H9 (cell line): ENCODE data around the gene RETNLB. TPM values are rescaled to one million over a fixed set of nuclear protein-coding genes. Genes with fewer than 3 reads are reported as not detected.

ENCODE experiments used
- DNase-seq: peaks from one replicate; pipeline ENCODE4 v3.0.0-alpha.2; 2017
- H2AFZ ChIP-seq: one replicate; pipeline ENCODE4 v1.6.1; 2013; ENCODE audit warnings: mild to moderate bottlenecking, low read length, control low read depth, moderate library complexity
- H2AK5ac ChIP-seq: 2 replicates; pipeline ENCODE4 v1.6.1; 2013; ENCODE audit warnings: low read length, control low read depth, mixed read lengths; ENCODE audit not compliant: insufficient read length
- H2BK120ac ChIP-seq: one replicate; pipeline ENCODE4 v1.6.1; 2013; ENCODE audit warnings: low read depth, mild to moderate bottlenecking, low read length, control low read depth, inconsistent platforms; ENCODE audit not compliant: poor library complexity, severe bottlenecking
- H2BK12ac ChIP-seq: 2 replicates; pipeline ENCODE4 v1.6.1; 2013; ENCODE audit warnings: low read length, control low read depth, mixed read lengths, low read depth; ENCODE audit not compliant: insufficient read length
- H2BK15ac ChIP-seq: 2 replicates; pipeline ENCODE4 v1.6.1; 2013; ENCODE audit warnings: low read depth, low read length, control low read depth
- H2BK20ac ChIP-seq: one replicate; pipeline ENCODE4 v1.6.1; 2013; ENCODE audit warnings: low read depth, mild to moderate bottlenecking, low read length, control low read depth, inconsistent platforms; ENCODE audit not compliant: poor library complexity, severe bottlenecking
- H2BK5ac ChIP-seq: 2 replicates; pipeline ENCODE4 v1.6.1; 2013; ENCODE audit warnings: low read length, control low read depth, mixed read lengths; ENCODE audit not compliant: insufficient read length
- H3K14ac ChIP-seq: 2 replicates; pipeline ENCODE4 v1.6.1; 2013; ENCODE audit warnings: low read length, control low read depth; ENCODE audit not compliant: insufficient read depth
- H3K18ac ChIP-seq: 2 replicates; pipeline ENCODE4 v1.6.1; 2013; ENCODE audit warnings: low read depth, mild to moderate bottlenecking, mixed read lengths, low read length, control low read depth; ENCODE audit not compliant: insufficient read length
- H3K23ac ChIP-seq: 2 replicates; pipeline ENCODE4 v1.6.1; 2013; ENCODE audit warnings: low read length, control low read depth, mixed read lengths, low read depth; ENCODE audit not compliant: insufficient read length
- H3K23me2 ChIP-seq: 2 replicates; pipeline ENCODE4 v1.6.1; 2013; ENCODE audit warnings: low read depth, mild to moderate bottlenecking, mixed read lengths, low read length, control low read depth; ENCODE audit not compliant: insufficient read length, poor library complexity, severe bottlenecking
- H3K27ac ChIP-seq: 2 replicates; pipeline ENCODE4 v1.5.1; 2013; ENCODE audit warnings: low read length, control low read depth, mixed read lengths, low read depth; ENCODE audit not compliant: insufficient read length
- H3K27me3 ChIP-seq: 2 replicates; pipeline ENCODE4 v1.6.1; 2013; ENCODE audit warnings: low read length, control low read depth, inconsistent platforms; ENCODE audit not compliant: insufficient read depth
- H3K4ac ChIP-seq: 2 replicates; pipeline ENCODE4 v1.6.1; 2013; ENCODE audit warnings: low read depth, mild to moderate bottlenecking, control low read depth, inconsistent platforms, low read length, moderate library complexity
- H3K4me1 ChIP-seq: 2 replicates; pipeline ENCODE4 v1.6.1; 2013; ENCODE audit warnings: low read length, control low read depth, inconsistent platforms; ENCODE audit not compliant: insufficient read depth
- H3K4me2 ChIP-seq: 2 replicates; pipeline ENCODE4 v1.6.1; 2013; ENCODE audit warnings: low read length, control low read depth, mixed read lengths; ENCODE audit not compliant: insufficient read length, insufficient read depth
- H3K56ac ChIP-seq: 2 replicates; pipeline ENCODE4 v1.6.1; 2013; ENCODE audit warnings: low read depth, mild to moderate bottlenecking, mixed read lengths, low read length, control low read depth; ENCODE audit not compliant: insufficient read length
- H3K79me1 ChIP-seq: 2 replicates; pipeline ENCODE4 v1.6.1; 2013; ENCODE audit warnings: low read depth, mild to moderate bottlenecking, moderate library complexity, low read length, control low read depth, inconsistent platforms; ENCODE audit not compliant: insufficient read depth, poor library complexity, severe bottlenecking
- H3K79me2 ChIP-seq: 2 replicates; pipeline ENCODE4 v1.6.1; 2013; ENCODE audit warnings: low read length, control low read depth, inconsistent platforms; ENCODE audit not compliant: insufficient read depth
- H3K9ac ChIP-seq: 2 replicates; pipeline ENCODE4 v1.6.1; 2013; ENCODE audit warnings: low read length, control low read depth, mixed read lengths; ENCODE audit not compliant: insufficient read length; ENCODE audit errors: extremely low read depth
- H3K9me3 ChIP-seq: one replicate; pipeline ENCODE4 v1.6.1; 2013; ENCODE audit warnings: low read depth, low read length, inconsistent platforms; ENCODE audit not compliant: control insufficient read depth
- H3T11ph ChIP-seq: one replicate; pipeline ENCODE4 v1.6.1; 2013; ENCODE audit warnings: mild to moderate bottlenecking, low read length, control low read depth, inconsistent platforms
- H4K20me1 ChIP-seq: one replicate; pipeline ENCODE4 v1.6.1; 2013; ENCODE audit not compliant: control insufficient read depth, insufficient read length, insufficient read depth
- H4K5ac ChIP-seq: 2 replicates; pipeline ENCODE4 v1.6.1; 2013; ENCODE audit warnings: low read depth, mild to moderate bottlenecking, mixed read lengths, low read length, control low read depth; ENCODE audit not compliant: insufficient read length
- H4K8ac ChIP-seq: replicated peaks from 2 replicates; pipeline ENCODE4 v1.6.1; 2013; ENCODE audit warnings: low read length, control low read depth, mixed read lengths, low read depth; ENCODE audit not compliant: insufficient read length
- H4K91ac ChIP-seq: 2 replicates; pipeline ENCODE4 v1.6.1; 2013; ENCODE audit warnings: low read depth, mild to moderate bottlenecking, moderate library complexity, mixed read lengths, low read length, control low read depth; ENCODE audit not compliant: insufficient read length
- H3K27ac Mint-ChIP-seq, 3 experiments: 2 replicates in 2 of 3; 3 replicates in 1 of 3; pipeline ENCODE4 v1.8.0; 2020 to 2021; ENCODE audit warnings: mixed read lengths in 3 of 3, mild to moderate bottlenecking in 1 of 3, moderate library complexity in 1 of 3
- H3K27me3 Mint-ChIP-seq: 2 replicates; pipeline ENCODE4 v1.8.0; 2021; ENCODE audit warnings: low read depth, mild to moderate bottlenecking, moderate library complexity, mixed read lengths
- H3K36me3 Mint-ChIP-seq, 3 experiments: 2 replicates in 2 of 3; 3 replicates in 1 of 3; pipeline ENCODE4 v1.8.0; 2020 to 2021; ENCODE audit warnings: low read depth in 3 of 3, mixed read lengths in 3 of 3; ENCODE audit not compliant: insufficient read depth in 1 of 3
- H3K4me1 Mint-ChIP-seq, 2 experiments: 2 replicates each; pipeline ENCODE4 v1.8.0; 2020; ENCODE audit warnings: mixed read lengths in 2 of 2
- H3K4me3 Mint-ChIP-seq, 2 experiments: 2 replicates in 1 of 2; 3 replicates in 1 of 2; pipeline ENCODE4 v1.8.0; 2020 to 2021; ENCODE audit warnings: mild to moderate bottlenecking in 2 of 2, mixed read lengths in 2 of 2, moderate library complexity in 1 of 2
- H3K9me3 Mint-ChIP-seq, 2 experiments: 2 replicates in 1 of 2; 3 replicates in 1 of 2; pipeline ENCODE4 v1.8.0; 2020; ENCODE audit warnings: mild to moderate bottlenecking in 2 of 2, mixed read lengths in 2 of 2, moderate library complexity in 1 of 2
- CTCF ChIP-seq: fragments of 200-600 bp; sonication (generic); conservative IDR thresholded peaks from 3 replicates; pipeline ENCODE4 v1.8.0; 2021; ENCODE audit warnings: antibody characterized with exemption, mild to moderate bottlenecking
- WGBS: extraction: QIAGEN DNeasy Blood & Tissue Kit; methylation state at CpG from one replicate; pipeline ENCODE4 v1.1.7; 2013; ENCODE audit warnings: missing lambda C conversion rate, low lambda C conversion rate, mixed read lengths; ENCODE audit not compliant: insufficient read length; ENCODE audit errors: extremely low coverage; 5-methylcytosine and 5-hydroxymethylcytosine counted together
- total RNA-seq: library from RNA; stranded (reverse); gene quantifications from 2 replicates; pipeline ENCODE4 v1.2.1, GENCODE V29; 2021

The RETNLB gene
- total RNA-seq, 1 experiment from 2014 or later = not detected

GRCh38 chr3:108719178-108719806, 37.9 kb downstream of the RETNLB start:
- Histone ChIP-seq H3K4me2 (no peak overlapping the region), H2BK5ac (no peak overlapping the region), H4K8ac (no peak overlapping the region), H3K27me3 (no peaks in the 10 kb centered on the region), H3K9ac (no peak overlapping the region), H4K91ac (no peak overlapping the region), H4K20me1 (no peaks in the 10 kb centered on the region), H3K23me2 (no peaks in the 10 kb centered on the region), H2BK120ac (no peak overlapping the region), H3K14ac (no peak overlapping the region), H2BK12ac (no peak overlapping the region), H3K4ac (no peak overlapping the region), H3T11ph (no peak overlapping the region), H2BK15ac (no peak overlapping the region), H3K79me1 (no peaks in the 10 kb centered on the region), H3K79me2 (no peaks in the 10 kb centered on the region), H3K56ac (no peak overlapping the region), H2BK20ac (no peak overlapping the region), H3K18ac (no peak overlapping the region), H3K23ac (no peak overlapping the region), H4K5ac (no peak overlapping the region), H2AFZ (no peak overlapping the region), H3K27ac (no peak overlapping the region), H3K4me1 (no peaks in the 10 kb centered on the region), H3K9me3 (no peaks in the 10 kb centered on the region), H2AK5ac (no peak overlapping the region)
- no peak for TF ChIP-seq CTCF
- WGBS = no CpG with 5 or more reads among the region's 2 CpGs
- H3K9me3 Mint-ChIP-seq = no peaks in the 10 kb centered on the region; a peak in 1 of 5 replicates
- no peaks in the 10 kb centered on the region for H3K27me3 Mint-ChIP-seq
- no peaks in the 10 kb centered on the region for H3K36me3 Mint-ChIP-seq
- peaks cover 3 to 4% of the 10 kb centered on the region in 2 experiments; a peak in 1 of 4 replicates for H3K4me1 Mint-ChIP-seq
- no peak overlapping the region; a peak in 1 of 7 replicates for H3K27ac Mint-ChIP-seq
- H3K4me3 Mint-ChIP-seq = no peak overlapping the region
- no peak for DNase-seq
